Transverse colon (tissue), 4 donors: Measurements from ENCODE around the gene TNKS2.

Source experiments
- EP300 ChIP-seq: sonication (generic); formaldehyde crosslinking; IDR thresholded peaks from one replicate; pipeline ENCODE4 v1.6.1; 2017; ENCODE audit warnings: antibody characterized with exemption, low read depth
- POLR2A ChIP-seq: fragments of 450-650 bp; IDR thresholded peaks from one replicate; pipeline ENCODE4 v1.6.1; 2016; ENCODE audit warnings: antibody characterized with exemption, mild to moderate bottlenecking, moderate library complexity
- POLR2AphosphoS5 ChIP-seq, 3 donors: sonication (generic); formaldehyde crosslinking; IDR thresholded peaks; one replicate each; pipeline ENCODE4 v1.6.1; 2016; ENCODE audit warnings: antibody characterized with exemption in 3 of 3
- TF ChIP-seq, protein P1 (sequence below), 5 experiments: fragments of 200-600 bp in 3 of 5; fragments of 450-650 bp in 2 of 5; sonication (generic) in 3 of 5; IDR thresholded peaks; 1 replicate in 2 of 5; 2 replicates in 3 of 5; pipeline ENCODE4 v1.5.1; 2016 to 2017; ENCODE audit warnings: antibody characterized with exemption in 5 of 5, inconsistent platforms in 3 of 5, mild to moderate bottlenecking in 2 of 5, moderate library complexity in 1 of 5

DNA sequence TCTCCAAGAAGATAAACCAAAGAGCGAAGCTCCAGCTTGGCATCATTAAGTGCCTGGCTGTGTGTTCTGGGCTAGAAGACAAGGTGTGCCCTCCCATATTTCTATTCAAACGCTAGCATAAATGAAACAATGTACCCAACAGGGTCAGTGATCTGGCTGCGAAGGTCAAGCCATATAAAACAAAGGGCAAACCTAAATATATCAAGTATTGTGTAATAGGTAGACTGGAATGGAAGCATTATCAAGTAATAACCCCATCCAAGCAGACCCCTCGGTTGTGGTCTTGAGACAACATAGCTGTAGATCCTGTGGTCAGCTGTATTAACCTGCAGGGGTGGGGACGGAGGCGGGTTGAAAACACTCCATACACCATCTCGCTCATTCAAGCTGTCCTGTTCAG is 31.6 kb upstream of the TNKS2 start:
- TF ChIP-seq, protein P1, sequence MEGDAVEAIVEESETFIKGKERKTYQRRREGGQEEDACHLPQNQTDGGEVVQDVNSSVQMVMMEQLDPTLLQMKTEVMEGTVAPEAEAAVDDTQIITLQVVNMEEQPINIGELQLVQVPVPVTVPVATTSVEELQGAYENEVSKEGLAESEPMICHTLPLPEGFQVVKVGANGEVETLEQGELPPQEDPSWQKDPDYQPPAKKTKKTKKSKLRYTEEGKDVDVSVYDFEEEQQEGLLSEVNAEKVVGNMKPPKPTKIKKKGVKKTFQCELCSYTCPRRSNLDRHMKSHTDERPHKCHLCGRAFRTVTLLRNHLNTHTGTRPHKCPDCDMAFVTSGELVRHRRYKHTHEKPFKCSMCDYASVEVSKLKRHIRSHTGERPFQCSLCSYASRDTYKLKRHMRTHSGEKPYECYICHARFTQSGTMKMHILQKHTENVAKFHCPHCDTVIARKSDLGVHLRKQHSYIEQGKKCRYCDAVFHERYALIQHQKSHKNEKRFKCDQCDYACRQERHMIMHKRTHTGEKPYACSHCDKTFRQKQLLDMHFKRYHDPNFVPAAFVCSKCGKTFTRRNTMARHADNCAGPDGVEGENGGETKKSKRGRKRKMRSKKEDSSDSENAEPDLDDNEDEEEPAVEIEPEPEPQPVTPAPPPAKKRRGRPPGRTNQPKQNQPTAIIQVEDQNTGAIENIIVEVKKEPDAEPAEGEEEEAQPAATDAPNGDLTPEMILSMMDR (IDR thresholded peaks at IDR 0.05): no peak
- TF ChIP-seq POLR2A (no peak), EP300 (no peak), POLR2AphosphoS5 (IDR thresholded peaks at IDR 0.05) (no peak)
